Measurements from ENCODE around the gene CCR5.

Gene CCR5

GRCh38 chr3:46359733-46360493 lies 10.8 kb upstream of the CCR5 start:
- no peak for DNase-seq

GRCh38 chr3:46360907-46361306 lies 9.8 kb upstream of the CCR5 start:
- DNase-seq = no peak

GRCh38 chr3:46361408-46362283 lies 9.1 kb upstream of the CCR5 start:
- DNase-seq = no peak

- no peak for DNase-seq
Measured at GRCh38 chr3:46365041-46365440, 5.7 kb upstream of the CCR5 start.

- no peak for DNase-seq
Measured at GRCh38 chr3:46365737-46366524, 4.8 kb upstream of the CCR5 start.

- no peak for DNase-seq
Measured at GRCh38 chr3:46367811-46368210, 2.9 kb upstream of the CCR5 start.

- DNase-seq = no peak
Measured at GRCh38 chr3:46368569-46368968, 2.2 kb upstream of the CCR5 start.

GRCh38 chr3:46369151-46369550 lies 1.6 kb upstream of the CCR5 start:
- DNase-seq = no peak

GRCh38 chr3:46369675-46370132 lies 1.0 kb upstream of the CCR5 start:
- DNase-seq = no peak

GRCh38 chr3:46371519-46372340 lies 984 bp downstream of the CCR5 start:
- DNase-seq = no peak

- no peak for DNase-seq
Measured at GRCh38 chr3:46372492-46373359, 2.0 kb downstream of the CCR5 start.

- DNase-seq = no peak
Measured at GRCh38 chr3:46374755-46375154, 4.0 kb downstream of the CCR5 start.

- no peak for DNase-seq
Measured at GRCh38 chr3:46375218-46375617, 4.5 kb downstream of the CCR5 start.

GRCh38 chr3:46375814-46376213 lies 5.1 kb downstream of the CCR5 start:
- DNase-seq = no peak

- DNase-seq = no peak
Measured at GRCh38 chr3:46378426-46378942, 7.7 kb downstream of the CCR5 start.

GRCh38 chr3:46380471-46381221 lies 9.9 kb downstream of the CCR5 start:
- DNase-seq = no peak

GRCh38 chr3:46381625-46382024 lies 10.9 kb downstream of the CCR5 start:
- no peak for DNase-seq

- no peak for DNase-seq
Measured at GRCh38 chr3:46383211-46383950, 12.6 kb downstream of the CCR5 start.

- no peak for DNase-seq
Measured at GRCh38 chr3:46383951-46384330, 13.2 kb downstream of the CCR5 start.

GRCh38 chr3:46386205-46386604 lies 15.5 kb downstream of the CCR5 start:
- DNase-seq = no peak

All from amniotic stem cell (primary cell).